ENCODE measurements around the gene CP. TPM values are rescaled to one million over a fixed set of nuclear protein-coding genes. Genes with fewer than 3 reads are reported as not detected.

Gene CP
- total and polyA plus RNA-seq, 2 of the 13 experiments (the other 11 are each of a cell fraction or from before 2014, with no cell fraction given), result 42.6 to 789 TPM

- 0 out of 2 replicates have a peak, but pooled peaks have one; percentile 53 for TF ChIP-seq ZNF20 (CRISPR knock-in tag; IDR thresholded peaks at IDR 0.05)
- TF ChIP-seq ZNF382 (CRISPR knock-in tag; IDR thresholded peaks at IDR 0.05; ENCODE audit: borderline replicate concordance), result no peak
- no peak for TF ChIP-seq HES4 (CRISPR knock-in tag; IDR thresholded peaks at IDR 0.05; ENCODE audit: borderline replicate concordance)
- TF ChIP-seq ZBTB26 (CRISPR knock-in tag; IDR thresholded peaks at IDR 0.05; ENCODE audit: borderline replicate concordance), result no peak
- no peak for TF ChIP-seq HOXD1 (CRISPR knock-in tag; IDR thresholded peaks at IDR 0.05)
These were observed 5.3 kb downstream of the CP start (continued) for GRCh38 chr3:149216193-149216869.

- BruUV-seq (replicated peaks), result no TSS peak
- POLR2A ChIA-PET, result interaction anchor here (1.5 to 4.1 kb wide), 2 partner anchors 9 to 20 kb away, joined by 5 to 30 read pairs; no protein-coding TSS in a partner anchor
- Histone ChIP-seq H3K4me2 (ENCODE audit: low read depth, low read length) (peak overlapping the region; percentile 83), H2AFZ (ENCODE audit: low read length) (no peak overlapping the region), H3K79me2 (ENCODE audit: insufficient read depth, low read length) (peaks cover 98% of the 10 kb centered on the region), H3K27me3 (ENCODE audit: control insufficient read depth in 1 of 2, insufficient read depth in 2 of 2, low read length in 2 of 2) (no peaks in the 10 kb centered on the region; a peak in 1 of 5 replicates), H3K27ac (ENCODE audit: extremely low read length, insufficient read depth, low read length) (peak overlapping the region; percentile 99), H4K20me1 (ENCODE audit: insufficient read depth, low read length) (0 out of 2 replicates have a peak, but pooled peaks cover 5% of the 10 kb centered on the region), H3K4me3 (replicated peaks in 1 of 3; ENCODE audit: insufficient read depth in 1 of 3, low read depth in 2 of 3, low read length in 3 of 3) (peak overlapping the region; percentile 52 to 78 (median 70); a peak in 5 of 6 replicates), H3K9me3 (ENCODE audit: low read length) (no peaks in the 10 kb centered on the region), H3K9ac (ENCODE audit: insufficient read depth, low read depth, low read length) (peak overlapping the region; percentile 71), H3K36me3 (replicated peaks in 1 of 2; ENCODE audit: control insufficient read depth in 1 of 2, insufficient read depth in 2 of 2, low read length in 2 of 2) (peaks cover 5 to 23% of the 10 kb centered on the region in 2 experiments), H3K4me1 (ENCODE audit: insufficient read depth, low read length) (peaks cover 74% of the 10 kb centered on the region)
- FAIRE-seq (no peak), DNase-seq (ENCODE audit: low spot score) (peak; percentile 50), ATAC-seq (peak; percentile 20)
- in situ Hi-C loops (cut with HindIII; ENCODE audit: extremely low pct_ligation_motif_present, low pct_unique_long_range_greater_than_20kb) (no loop called here), intact Hi-C loops (cut with micrococcal nuclease; ENCODE audit: unreplicated experiment) (no loop called here)
- whole genome bisulfite sequencing (ENCODE audit: low lambda C conversion rate), result 47% methylated on average over 2 of the region's 2 CpGs
- CTCF ChIA-PET (ENCODE audit: low intra/inter-chr PET ratio, low total read pairs), result no interaction called here
- TF ChIP-seq TCF7 (IDR thresholded peaks at IDR 0.05; ENCODE audit: low read depth) (peak; percentile 56), ETV5 (CRISPR knock-in tag; IDR thresholded peaks at IDR 0.05; ENCODE audit: borderline replicate concordance) (peak; percentile 49; the same call in 1 of the 2 replicates), HMGA1 (CRISPR knock-in tag; conservative IDR thresholded peaks at IDR 0.05) (no peak), NRL (CRISPR knock-in tag; IDR thresholded peaks at IDR 0.05; ENCODE audit: borderline replicate concordance) (no peak), CEBPZ (IDR thresholded peaks at IDR 0.05; ENCODE audit: low read length) (no peak), SOX13 (IDR thresholded peaks at IDR 0.05) (no peak), SOX13 (CRISPR knock-in tag; conservative IDR thresholded peaks at IDR 0.05 in 1 of 2, IDR thresholded peaks at IDR 0.05 in 1 of 2) (peak in 1 of 2 experiments; percentile 88; a peak in 2 of 4 replicates), ZFP41 (CRISPR knock-in tag; IDR thresholded peaks at IDR 0.05; ENCODE audit: borderline replicate concordance) (no peak), ZBTB7B (CRISPR knock-in tag; IDR thresholded peaks at IDR 0.05) (no peak), ZNF574 (CRISPR knock-in tag; IDR thresholded peaks at IDR 0.05) (no peak)
These were observed 6.1 kb downstream of the CP start for GRCh38 chr3:149215515-149215914.

Measured in HepG2 (cell line).